ENCODE measurements around the gene JADE2.
"Not testable (repeated sequence)": the region's sequence is repeated elsewhere in the genome, so short reads cannot be mapped to it uniquely, and the experiment has no call there.

JADE2 gene

DNA sequence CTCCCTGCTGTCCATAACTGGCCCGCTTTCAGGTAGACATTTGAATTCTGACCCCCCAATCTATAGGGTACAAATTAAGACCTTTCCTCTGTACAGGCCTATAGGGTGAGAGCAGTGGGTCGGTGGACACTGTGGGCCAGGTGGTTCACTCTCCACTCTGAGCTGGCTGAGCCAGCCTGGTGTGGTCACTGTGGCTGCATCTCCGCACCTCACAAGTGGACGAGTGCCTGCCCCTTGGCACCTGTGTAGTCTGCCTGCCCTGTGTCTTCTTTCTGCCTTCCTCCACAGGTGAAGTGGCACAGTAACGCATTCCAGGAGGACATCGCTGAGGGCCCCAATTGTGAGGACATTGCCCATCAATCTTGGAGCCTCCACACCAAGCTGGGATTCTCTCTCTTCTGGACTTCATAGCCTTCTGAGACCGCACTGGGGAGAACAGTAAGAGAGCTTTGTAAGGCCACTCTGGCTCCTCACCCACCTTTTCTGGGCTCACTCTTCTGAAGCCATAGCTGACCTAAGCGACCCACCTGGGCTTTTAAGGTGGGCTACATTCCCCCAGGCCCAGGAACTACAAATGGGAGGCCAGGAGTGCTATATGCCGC lies 33.5 kb upstream of the JADE2 start:
- no peak for TF ChIP-seq ZFX (IDR thresholded peaks at IDR 0.05)
- TF ChIP-seq, protein P1, sequence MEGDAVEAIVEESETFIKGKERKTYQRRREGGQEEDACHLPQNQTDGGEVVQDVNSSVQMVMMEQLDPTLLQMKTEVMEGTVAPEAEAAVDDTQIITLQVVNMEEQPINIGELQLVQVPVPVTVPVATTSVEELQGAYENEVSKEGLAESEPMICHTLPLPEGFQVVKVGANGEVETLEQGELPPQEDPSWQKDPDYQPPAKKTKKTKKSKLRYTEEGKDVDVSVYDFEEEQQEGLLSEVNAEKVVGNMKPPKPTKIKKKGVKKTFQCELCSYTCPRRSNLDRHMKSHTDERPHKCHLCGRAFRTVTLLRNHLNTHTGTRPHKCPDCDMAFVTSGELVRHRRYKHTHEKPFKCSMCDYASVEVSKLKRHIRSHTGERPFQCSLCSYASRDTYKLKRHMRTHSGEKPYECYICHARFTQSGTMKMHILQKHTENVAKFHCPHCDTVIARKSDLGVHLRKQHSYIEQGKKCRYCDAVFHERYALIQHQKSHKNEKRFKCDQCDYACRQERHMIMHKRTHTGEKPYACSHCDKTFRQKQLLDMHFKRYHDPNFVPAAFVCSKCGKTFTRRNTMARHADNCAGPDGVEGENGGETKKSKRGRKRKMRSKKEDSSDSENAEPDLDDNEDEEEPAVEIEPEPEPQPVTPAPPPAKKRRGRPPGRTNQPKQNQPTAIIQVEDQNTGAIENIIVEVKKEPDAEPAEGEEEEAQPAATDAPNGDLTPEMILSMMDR (conservative IDR thresholded peaks at IDR 0.05) = no peak
- H3K27ac ChIP-seq = no peak overlapping the region

DNA sequence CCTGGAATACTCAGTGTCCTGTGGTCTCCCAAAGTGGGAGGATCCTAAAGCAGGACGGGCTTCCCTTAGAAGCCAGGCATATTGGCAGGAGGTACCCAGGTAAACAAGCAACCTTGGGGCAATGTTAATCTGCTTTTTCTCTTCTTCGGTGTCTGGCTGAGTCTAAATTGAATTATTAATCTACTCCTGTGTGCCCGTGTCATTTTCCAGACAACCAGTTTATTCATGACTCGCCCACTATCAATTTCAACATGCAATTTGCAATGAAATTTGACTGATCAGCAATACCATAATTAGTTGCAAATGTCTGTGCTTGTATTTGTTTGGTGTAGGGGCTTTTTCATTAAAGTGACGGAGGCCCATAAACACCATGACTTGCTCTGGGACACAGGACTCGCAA lies 32.9 kb upstream of the JADE2 start:
- no peak overlapping the region for H3K27ac ChIP-seq
- no peak for TF ChIP-seq ZFX (IDR thresholded peaks at IDR 0.05)
- TF ChIP-seq, protein P1 (conservative IDR thresholded peaks at IDR 0.05) = no peak

DNA sequence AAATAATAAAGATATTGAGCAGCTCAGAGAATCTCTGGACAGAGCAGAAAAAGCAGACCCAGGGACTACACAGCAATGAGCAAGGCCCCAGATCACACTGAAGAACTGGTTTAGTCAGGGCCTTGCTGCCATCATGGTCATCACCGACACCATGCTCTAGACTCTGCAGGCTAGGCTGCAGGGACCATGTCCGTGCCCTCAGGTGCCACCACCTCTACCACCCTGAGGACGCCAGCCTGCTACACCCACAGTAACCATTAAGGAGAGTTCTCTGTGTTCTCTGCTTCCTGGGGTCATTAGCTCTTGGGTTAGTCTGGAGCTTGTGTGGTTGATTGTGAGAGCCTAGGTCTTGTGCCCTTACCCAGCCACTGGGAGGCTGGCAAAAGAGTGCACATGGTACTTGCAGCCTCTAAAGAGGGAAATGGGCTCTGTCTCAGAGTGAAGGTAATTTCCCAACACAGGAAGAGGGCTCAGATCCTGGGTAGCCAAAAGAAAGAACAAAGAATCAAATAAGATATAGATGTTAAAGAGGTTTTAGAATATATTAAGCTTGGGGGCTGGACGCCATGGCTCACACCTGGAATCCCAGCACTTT lies 31.9 kb upstream of the JADE2 start:
- H3K27ac ChIP-seq = no peak overlapping the region
- TF ChIP-seq, protein P1 (conservative IDR thresholded peaks at IDR 0.05) = no peak
- no peak for TF ChIP-seq ZFX (IDR thresholded peaks at IDR 0.05)

DNA sequence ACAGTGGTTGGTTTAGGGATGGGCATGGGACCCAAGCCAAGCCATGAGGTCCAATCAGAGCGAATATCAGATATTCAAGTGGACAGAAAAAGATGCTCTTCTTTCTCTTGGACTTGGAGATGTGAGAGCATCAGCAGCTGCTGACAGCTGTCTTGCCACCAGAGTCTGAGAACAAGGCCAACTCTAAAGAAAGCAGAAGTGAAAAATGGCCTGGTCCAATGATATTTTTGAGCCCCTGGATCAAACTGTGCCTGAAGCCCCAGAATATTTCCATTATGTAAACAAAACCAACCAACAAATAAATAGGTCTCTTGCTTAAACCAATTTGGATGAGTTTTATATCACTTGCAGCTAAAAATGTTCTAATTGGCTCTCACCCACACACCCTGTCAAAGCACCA lies 30.7 kb upstream of the JADE2 start:
- TF ChIP-seq ZFX (IDR thresholded peaks at IDR 0.05) = no peak
- TF ChIP-seq, protein P1 (conservative IDR thresholded peaks at IDR 0.05) = no peak
- no peak overlapping the region for H3K27ac ChIP-seq

DNA sequence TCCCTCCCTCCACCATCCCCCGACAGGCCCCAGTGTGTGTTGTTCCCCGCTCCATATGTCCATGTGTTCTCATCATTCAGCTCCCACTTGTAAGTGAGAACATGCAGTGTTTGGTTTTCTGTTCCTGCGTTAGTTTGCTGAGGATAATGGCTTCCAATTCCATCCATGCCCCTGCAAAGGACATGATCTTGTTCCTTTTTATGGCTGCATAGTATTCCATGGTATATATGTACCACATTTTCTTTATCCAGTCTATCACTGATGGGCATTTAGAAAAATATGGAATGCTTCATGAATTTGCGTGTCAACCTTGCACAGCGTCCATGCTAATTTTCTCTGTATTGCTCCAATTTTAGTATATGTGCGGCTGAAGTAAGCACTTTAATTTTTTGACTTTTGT lies 25.6 kb upstream of the JADE2 start:
- not testable (repeated sequence) for H3K27ac ChIP-seq

DNA sequence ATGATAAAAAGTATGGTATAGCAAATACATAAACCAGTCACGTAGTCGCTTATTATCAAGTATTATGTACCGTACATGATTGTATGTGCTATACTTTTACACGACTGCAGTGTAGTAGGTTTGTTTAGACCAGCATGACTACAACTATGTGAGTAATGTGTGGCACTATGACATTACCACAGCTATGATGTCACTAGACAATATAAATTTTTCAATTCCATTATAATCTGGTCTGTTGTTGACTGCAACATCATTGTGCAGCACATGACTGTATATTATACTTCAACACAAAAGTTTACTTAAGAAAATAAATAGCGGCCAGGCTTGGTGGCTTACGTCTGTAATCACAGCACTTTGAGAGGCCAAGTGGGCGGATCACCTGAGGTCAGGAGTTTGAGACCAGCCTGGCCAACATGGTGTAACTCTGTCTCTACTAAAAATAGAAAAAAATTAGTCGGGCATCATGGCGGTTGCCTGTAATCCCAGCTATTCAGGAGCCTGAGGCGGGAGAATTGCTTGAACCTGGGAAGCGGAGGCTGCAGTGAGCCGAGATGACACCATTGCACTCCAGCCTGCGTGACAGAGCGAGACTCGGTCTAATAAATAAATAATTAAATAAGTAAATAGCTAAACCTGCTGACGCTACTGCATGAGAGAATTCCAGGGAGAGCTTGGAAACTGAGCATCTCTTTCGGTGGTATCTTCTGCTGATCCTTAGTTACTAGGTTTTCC lies 24.6 kb upstream of the JADE2 start:
- TF ChIP-seq ZFX (IDR thresholded peaks at IDR 0.05) = no peak
- TF ChIP-seq, protein P1 (conservative IDR thresholded peaks at IDR 0.05) = no peak

DNA sequence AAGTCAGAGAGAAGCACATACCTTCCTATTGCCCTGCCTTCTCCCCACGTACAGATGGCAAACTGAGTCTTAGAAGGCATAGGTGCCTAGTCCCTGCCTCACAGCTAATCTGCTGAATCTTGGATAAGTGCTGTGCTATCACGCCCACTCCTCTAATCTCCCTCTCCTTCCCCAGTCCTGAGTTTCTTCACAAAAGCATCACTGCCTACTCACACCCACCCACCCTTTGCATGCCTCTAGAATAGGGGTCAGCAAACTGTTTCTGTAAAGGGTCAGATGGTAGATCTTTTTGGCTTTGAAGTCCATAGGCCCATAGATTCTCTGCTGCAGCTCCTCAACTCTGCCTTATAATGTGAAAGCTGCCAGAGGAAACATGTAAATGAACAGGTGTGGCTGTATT lies 23.2 kb upstream of the JADE2 start:
- no peak overlapping the region for H3K27ac ChIP-seq
- TF ChIP-seq, protein P1 (conservative IDR thresholded peaks at IDR 0.05) = no peak
- no peak for TF ChIP-seq ZFX (IDR thresholded peaks at IDR 0.05)

More for the DNA sequence above, 24.6 kb upstream of the JADE2 start:
- H3K27ac ChIP-seq = no peak overlapping the region

Data from C4-2B (cell line).